ENCODE data around the gene COX7B2. TPM values are rescaled to one million over a fixed set of nuclear protein-coding genes. Genes with fewer than 3 reads are reported as not detected.

COX7B2 gene
- total and polyA plus RNA-seq, 4 experiments from 2014 or later: not detected

DNA sequence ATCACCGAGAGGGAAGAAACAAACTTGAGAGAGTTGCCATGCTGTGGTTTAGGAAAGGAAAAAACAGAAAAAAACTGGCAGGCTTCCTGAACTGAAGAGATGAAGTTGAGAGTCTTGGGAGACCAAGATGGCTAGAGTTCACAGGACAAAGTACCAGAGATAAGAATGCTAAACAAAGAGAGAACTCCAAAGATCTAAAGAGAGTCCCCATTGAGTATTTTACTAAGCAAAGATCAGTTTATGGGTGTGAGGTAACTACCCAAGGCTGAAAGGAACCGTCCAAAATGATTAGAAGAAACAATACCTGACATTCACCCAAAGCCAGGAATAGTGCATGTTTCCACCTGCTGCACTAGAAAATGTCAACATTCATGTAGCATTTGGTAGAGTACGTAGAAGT is 21.8 kb upstream of the COX7B2 start:
- no peak overlapping the region for H3K27ac Mint-ChIP-seq
- Histone ChIP-seq H3K27ac (ENCODE audit: low read depth, low read length) (no peak overlapping the region), H3K36me3 (ENCODE audit: insufficient read depth, low read length) (no peaks in the 10 kb centered on the region), H3K4me1 (ENCODE audit: insufficient read depth, low read length) (no peaks in the 10 kb centered on the region), H3K4me3 (ENCODE audit: low read length in 2 of 2) (no peak overlapping the region), H3K27me3 (ENCODE audit: insufficient read depth, low read length) (no peaks in the 10 kb centered on the region), H3K9me3 (ENCODE audit: control insufficient read depth in 1 of 2, low read length in 2 of 2) (no peaks in the 10 kb centered on the region)
- no peaks in the 10 kb centered on the region for H3K9me3 Mint-ChIP-seq
- ChIA-PET POLR2A (ENCODE audit: partially characterized antibody) (no interaction called here), CTCF (ENCODE audit: partially characterized antibody) (no interaction called here)
- DNase-seq: no peak
- H3K36me3 Mint-ChIP-seq: no peaks in the 10 kb centered on the region
- no peak overlapping the region for H3K4me3 Mint-ChIP-seq
- H3K27me3 Mint-ChIP-seq: peaks cover 0 to 3% of the 10 kb centered on the region in 2 donors
- no peaks in the 10 kb centered on the region for H3K4me1 Mint-ChIP-seq
- intact Hi-C loops (cut with micrococcal nuclease): no loop called here

DNA sequence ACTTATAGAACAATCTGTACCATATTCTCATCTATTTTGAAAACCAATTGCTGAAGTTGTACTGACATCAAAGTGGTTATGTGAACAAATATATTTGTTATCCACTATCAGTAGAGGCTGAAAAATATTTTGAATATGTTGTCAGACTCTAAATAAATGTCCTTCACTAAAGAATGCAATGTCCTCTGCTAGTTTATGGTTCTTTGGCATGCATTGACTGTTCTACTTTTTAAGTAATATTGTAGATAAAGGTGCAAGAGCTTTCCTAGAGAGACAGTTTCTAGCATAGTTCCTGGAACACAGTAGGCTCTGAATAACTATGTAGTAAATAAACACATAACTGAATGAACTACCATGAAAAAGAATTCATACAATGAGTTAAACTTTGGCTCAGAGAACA is 18.2 kb upstream of the COX7B2 start:
- no peak for DNase-seq
- Mint-ChIP-seq H3K27me3 (peaks cover 0 to 3% of the 10 kb centered on the region in 2 donors), H3K4me3 (no peak overlapping the region), H3K36me3 (no peaks in the 10 kb centered on the region), H3K27ac (no peak overlapping the region), H3K9me3 (peaks cover 0 to under 1% (median 0%) of the 10 kb centered on the region in 8 donors), H3K4me1 (no peaks in the 10 kb centered on the region)
- H3K36me3 ChIP-seq (ENCODE audit: insufficient read depth, low read length): no peaks in the 10 kb centered on the region
- no peaks in the 10 kb centered on the region for H3K27me3 ChIP-seq (ENCODE audit: insufficient read depth, low read length)
- intact Hi-C loops (cut with micrococcal nuclease): no loop called here
- no peaks in the 10 kb centered on the region for H3K4me1 ChIP-seq (ENCODE audit: insufficient read depth, low read length)
- CTCF ChIA-PET (ENCODE audit: partially characterized antibody): no interaction called here
- H3K27ac ChIP-seq (ENCODE audit: low read depth, low read length): no peak overlapping the region
- H3K4me3 ChIP-seq (ENCODE audit: low read length in 2 of 2): no peak overlapping the region
- POLR2A ChIA-PET (ENCODE audit: partially characterized antibody): no interaction called here
- H3K9me3 ChIP-seq (ENCODE audit: control insufficient read depth in 1 of 2, low read length in 2 of 2): no peaks in the 10 kb centered on the region

GRCh38 chr4:46924789-46925529 is 15.9 kb upstream of the COX7B2 start:
- Histone ChIP-seq H3K9me3 (ENCODE audit: control insufficient read depth in 1 of 2, low read length in 2 of 2) (no peaks in the 10 kb centered on the region), H3K4me1 (ENCODE audit: insufficient read depth, low read length) (no peaks in the 10 kb centered on the region), H3K27me3 (ENCODE audit: insufficient read depth, low read length) (no peaks in the 10 kb centered on the region), H3K4me3 (ENCODE audit: low read length in 2 of 2) (no peak overlapping the region), H3K27ac (ENCODE audit: low read depth, low read length) (no peak overlapping the region), H3K36me3 (ENCODE audit: insufficient read depth, low read length) (no peaks in the 10 kb centered on the region)
- H3K27me3 Mint-ChIP-seq: peaks cover 0 to 3% of the 10 kb centered on the region in 2 donors
- intact Hi-C loops (cut with micrococcal nuclease): no loop called here
- no peaks in the 10 kb centered on the region for H3K4me1 Mint-ChIP-seq
- no peak for DNase-seq
- POLR2A ChIA-PET (ENCODE audit: partially characterized antibody): no interaction called here
- no peak overlapping the region for H3K27ac Mint-ChIP-seq
- CTCF ChIA-PET (ENCODE audit: partially characterized antibody): no interaction called here
- H3K36me3 Mint-ChIP-seq: no peaks in the 10 kb centered on the region
- peaks cover 0 to 2% (median 0%) of the 10 kb centered on the region in 8 donors for H3K9me3 Mint-ChIP-seq
- H3K4me3 Mint-ChIP-seq: no peak overlapping the region

DNA sequence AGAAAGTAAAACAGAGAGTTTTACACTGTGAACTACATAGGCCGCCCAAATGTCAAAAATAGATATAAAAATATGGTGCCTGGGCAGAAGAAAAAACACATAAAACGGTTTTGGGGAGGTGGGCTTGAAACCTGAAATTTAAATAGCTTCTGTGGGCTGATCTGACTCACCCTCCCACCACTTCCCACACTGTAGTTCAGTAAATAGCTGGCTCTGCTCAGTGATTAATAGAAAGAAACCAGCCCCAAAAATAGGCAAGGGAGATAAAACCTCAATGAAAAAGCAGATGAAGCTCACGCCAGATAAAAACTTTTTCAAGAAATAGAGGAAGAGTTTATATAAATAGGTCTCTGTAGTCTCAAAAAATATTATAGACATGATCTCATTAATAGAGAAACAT is 13.2 kb upstream of the COX7B2 start:
- Mint-ChIP-seq H3K4me3 (no peak overlapping the region), H3K4me1 (no peaks in the 10 kb centered on the region), H3K9me3 (peaks cover 0 to 2% (median 0%) of the 10 kb centered on the region in 8 donors), H3K27me3 (no peaks in the 10 kb centered on the region), H3K27ac (peak overlapping the region in 1 of 7 donors; percentile 57), H3K36me3 (no peaks in the 10 kb centered on the region)
- ChIA-PET POLR2A (ENCODE audit: partially characterized antibody) (no interaction called here), CTCF (ENCODE audit: partially characterized antibody) (no interaction called here)
- no peak for DNase-seq
- Histone ChIP-seq H3K27ac (ENCODE audit: low read depth, low read length) (no peak overlapping the region), H3K4me1 (ENCODE audit: insufficient read depth, low read length) (no peaks in the 10 kb centered on the region), H3K4me3 (ENCODE audit: low read length in 2 of 2) (no peak overlapping the region), H3K36me3 (ENCODE audit: insufficient read depth, low read length) (no peaks in the 10 kb centered on the region), H3K9me3 (ENCODE audit: control insufficient read depth in 1 of 2, low read length in 2 of 2) (no peaks in the 10 kb centered on the region), H3K27me3 (ENCODE audit: insufficient read depth, low read length) (no peaks in the 10 kb centered on the region)
- intact Hi-C loops (cut with micrococcal nuclease): no loop called here

- ChIA-PET CTCF (ENCODE audit: partially characterized antibody) (no interaction called here), POLR2A (ENCODE audit: partially characterized antibody) (no interaction called here)
- Histone ChIP-seq H3K9me3 (ENCODE audit: control insufficient read depth in 1 of 2, low read length in 2 of 2) (no peaks in the 10 kb centered on the region), H3K36me3 (ENCODE audit: insufficient read depth, low read length) (no peaks in the 10 kb centered on the region), H3K4me1 (ENCODE audit: insufficient read depth, low read length) (no peaks in the 10 kb centered on the region), H3K27ac (ENCODE audit: low read depth, low read length) (no peak overlapping the region), H3K4me3 (ENCODE audit: low read length in 2 of 2) (no peak overlapping the region), H3K27me3 (ENCODE audit: insufficient read depth, low read length) (no peaks in the 10 kb centered on the region)
- Mint-ChIP-seq H3K36me3 (no peaks in the 10 kb centered on the region), H3K4me3 (no peak overlapping the region), H3K4me1 (no peaks in the 10 kb centered on the region), H3K27ac (no peak overlapping the region), H3K27me3 (peaks cover 1 to 3% of the 10 kb centered on the region in 2 donors), H3K9me3 (no peaks in the 10 kb centered on the region)
- intact Hi-C loops (cut with micrococcal nuclease): no loop called here
- no peak for DNase-seq
These were observed 897 bp downstream of the COX7B2 start for GRCh38 chr4:46908148-46908547.

GRCh38 chr4:46900082-46900481 is 9.0 kb downstream of the COX7B2 start:
- H3K4me3 ChIP-seq (ENCODE audit: low read length in 2 of 2): no peak overlapping the region
- H3K4me1 ChIP-seq (ENCODE audit: insufficient read depth, low read length): no peaks in the 10 kb centered on the region
- peaks cover 0 to 2% (median 0%) of the 10 kb centered on the region in 8 donors for H3K9me3 Mint-ChIP-seq
- H3K27ac ChIP-seq (ENCODE audit: low read depth, low read length): no peak overlapping the region
- H3K9me3 ChIP-seq (ENCODE audit: control insufficient read depth in 1 of 2, low read length in 2 of 2): no peaks in the 10 kb centered on the region
- H3K27me3 ChIP-seq (ENCODE audit: insufficient read depth, low read length): no peaks in the 10 kb centered on the region
- H3K4me1 Mint-ChIP-seq: no peaks in the 10 kb centered on the region
- H3K4me3 Mint-ChIP-seq: no peak overlapping the region
- H3K36me3 ChIP-seq (ENCODE audit: insufficient read depth, low read length): no peaks in the 10 kb centered on the region
- H3K27ac Mint-ChIP-seq: no peak overlapping the region
- ChIA-PET CTCF (ENCODE audit: partially characterized antibody) (no interaction called here), POLR2A (ENCODE audit: partially characterized antibody) (no interaction called here)
- H3K36me3 Mint-ChIP-seq: no peaks in the 10 kb centered on the region
- peaks cover 0 to 2% of the 10 kb centered on the region in 2 donors for H3K27me3 Mint-ChIP-seq
- intact Hi-C loops (cut with micrococcal nuclease): no loop called here
- DNase-seq: no peak

DNA sequence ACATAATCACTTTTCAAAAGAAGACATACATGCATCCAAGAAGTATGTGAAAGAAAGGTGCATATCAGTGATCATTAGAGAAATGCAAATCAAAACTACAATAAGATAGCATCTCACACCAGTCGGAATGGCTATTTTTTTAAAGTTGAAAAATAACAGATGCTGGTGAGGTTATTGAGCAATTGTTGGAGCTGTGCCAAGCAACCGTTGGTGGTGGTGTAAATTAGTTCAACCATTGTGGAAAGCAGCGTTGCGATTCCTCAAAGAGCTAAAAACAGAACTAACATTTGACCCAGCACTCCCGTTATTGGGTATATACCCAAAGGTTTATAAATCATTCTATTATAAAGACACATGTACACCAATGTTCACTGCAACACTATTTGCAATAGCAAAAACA is 14.2 kb downstream of the COX7B2 start:
- Histone ChIP-seq H3K36me3 (ENCODE audit: insufficient read depth, low read length) (no peaks in the 10 kb centered on the region), H3K27me3 (ENCODE audit: insufficient read depth, low read length) (no peaks in the 10 kb centered on the region), H3K27ac (ENCODE audit: low read depth, low read length) (no peak overlapping the region), H3K4me1 (ENCODE audit: insufficient read depth, low read length) (no peaks in the 10 kb centered on the region), H3K4me3 (ENCODE audit: low read length in 2 of 2) (no peak overlapping the region), H3K9me3 (ENCODE audit: control insufficient read depth in 1 of 2, low read length in 2 of 2) (no peaks in the 10 kb centered on the region)
- Mint-ChIP-seq H3K27me3 (peaks cover 0 to 3% of the 10 kb centered on the region in 2 donors), H3K27ac (no peak overlapping the region), H3K9me3 (peaks cover 0 to 3% (median 0%) of the 10 kb centered on the region in 8 donors), H3K4me1 (no peaks in the 10 kb centered on the region), H3K4me3 (no peak overlapping the region), H3K36me3 (no peaks in the 10 kb centered on the region)
- POLR2A ChIA-PET (ENCODE audit: partially characterized antibody): no interaction called here
- intact Hi-C loops (cut with micrococcal nuclease): no loop called here
- no peak for DNase-seq
- CTCF ChIA-PET (ENCODE audit: partially characterized antibody): no interaction called here

All from CD4-positive, alpha-beta memory T cell (primary cell).